HG03066 (cell line): ENCODE measurements around the gene SEC31A.
A peak's percentile ranks its signal among the peaks of the same experiment; 100 is the strongest.

Experiments used
- ATAC-seq: cut with Tn5 transposase; IDR thresholded peaks from one replicate; pipeline ENCODE4 v1.9.1; 2021; ENCODE audit warnings: low read depth; ENCODE audit not compliant: unreplicated experiment

The SEC31A gene

GRCh38 chr4:82798168-82799005, 92.6 kb downstream of the SEC31A start, which contains the start of gene SCD5:
Gene SCD5 (minus strand): TSS chr4:82798796. CDS start chr4:82798537, 259 bp downstream.
- peak; percentile 88 for ATAC-seq

GRCh38 chr4:82797405-82798111, 93.4 kb downstream of the SEC31A start:
- ATAC-seq, result no peak

GRCh38 chr4:82797040-82797404, 93.9 kb downstream of the SEC31A start:
- no peak for ATAC-seq

GRCh38 chr4:82792912-82793649, 97.9 kb downstream of the SEC31A start:
- no peak for ATAC-seq

- ATAC-seq, result no peak
These were observed 99.8 kb downstream of the SEC31A start for GRCh38 chr4:82791179-82791578.

GRCh38 chr4:82790060-82790660, 100.8 kb downstream of the SEC31A start:
- ATAC-seq, result no peak

GRCh38 chr4:82789025-82789776, 101.8 kb downstream of the SEC31A start:
- ATAC-seq, result no peak

GRCh38 chr4:82787342-82787741, 103.6 kb downstream of the SEC31A start:
- ATAC-seq, result no peak

GRCh38 chr4:82786828-82787227, 104.1 kb downstream of the SEC31A start:
- no peak for ATAC-seq

- ATAC-seq, result no peak
These were observed 105.1 kb downstream of the SEC31A start for GRCh38 chr4:82785611-82786400.

- no peak for ATAC-seq
These were observed 106.0 kb downstream of the SEC31A start for GRCh38 chr4:82784681-82785610.

GRCh38 chr4:82782626-82783345, 108.2 kb downstream of the SEC31A start:
- ATAC-seq, result no peak

- peak; percentile 61 for ATAC-seq
These were observed 110.2 kb downstream of the SEC31A start for GRCh38 chr4:82780752-82781231.

GRCh38 chr4:82780170-82780751, 110.7 kb downstream of the SEC31A start:
- no peak for ATAC-seq

GRCh38 chr4:82779032-82779431, 111.9 kb downstream of the SEC31A start:
- no peak for ATAC-seq

- no peak for ATAC-seq
These were observed 113.0 kb downstream of the SEC31A start for GRCh38 chr4:82777857-82778525.
